ENCODE data around the gene RIMS4. TPM values are rescaled to one million over a fixed set of nuclear protein-coding genes. Genes with fewer than 3 reads are reported as not detected.

RIMS4 gene
- total and polyA plus RNA-seq, 2 of the 13 experiments (the other 11 are each of a cell fraction or from before 2014, with no cell fraction given), result 0.01 to 0.07 TPM

DNA sequence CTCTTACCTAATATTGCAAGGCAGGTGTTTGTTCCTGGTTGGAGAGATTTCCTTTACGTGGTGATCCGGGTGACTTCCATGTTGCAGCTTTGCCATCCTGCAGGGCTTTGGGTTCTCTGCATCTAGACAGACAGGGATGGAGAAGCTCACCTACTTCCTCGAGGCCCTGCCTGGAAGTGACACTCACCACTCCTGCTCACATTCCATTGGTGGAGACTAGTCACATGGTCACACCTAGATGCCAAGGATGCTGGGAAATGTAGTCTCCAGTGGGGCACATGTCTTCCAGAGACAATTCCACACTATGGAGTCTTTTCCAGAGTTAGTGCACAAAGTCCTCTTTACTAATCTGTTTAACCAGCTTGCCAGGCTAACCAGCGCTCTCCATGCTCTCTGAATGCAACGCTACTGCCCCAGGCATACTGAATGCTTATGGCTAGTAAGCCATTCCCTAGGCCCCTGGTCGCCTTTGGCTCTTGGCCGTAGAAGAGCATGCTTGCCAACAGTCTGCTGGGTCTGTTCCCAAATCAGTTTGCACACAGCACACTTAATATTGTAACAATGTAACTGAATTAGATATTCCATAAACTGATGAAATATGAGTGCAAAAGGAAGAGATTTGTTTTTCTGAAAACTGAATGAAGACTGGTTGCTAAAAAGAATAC is 71.4 kb downstream of the RIMS4 start (continued):
- no peak for TF ChIP-seq ZNF761 (CRISPR knock-in tag; conservative IDR thresholded peaks at IDR 0.05)
- TF ChIP-seq PTBP1 (IDR thresholded peaks at IDR 0.05; ENCODE audit: low read depth, low read length, poor library complexity, severe bottlenecking), result no peak
- peak; percentile 99 for TF ChIP-seq THAP11 (CRISPR knock-in tag; IDR thresholded peaks at IDR 0.05)
- no peak for TF ChIP-seq CBX1 (IDR thresholded peaks at IDR 0.05; ENCODE audit: low read depth)
- TF ChIP-seq ZNF207 (IDR thresholded peaks at IDR 0.05; ENCODE audit: borderline replicate concordance), result no peak
- TF ChIP-seq RFX3 (CRISPR knock-in tag; IDR thresholded peaks at IDR 0.05), result no peak
- TF ChIP-seq TBL1XR1 (IDR thresholded peaks at IDR 0.05; ENCODE audit: borderline replicate concordance, low read length, partially characterized antibody), result peak; percentile 25
- TF ChIP-seq ZBTB8A (CRISPR knock-in tag; IDR thresholded peaks at IDR 0.05; ENCODE audit: borderline replicate concordance, low read depth), result no peak
- no peak for TF ChIP-seq HNRNPH1 (optimal IDR thresholded peaks at IDR 0.05; ENCODE audit: low read depth, low read length)
- TF ChIP-seq MZF1 (CRISPR knock-in tag; IDR thresholded peaks at IDR 0.05; ENCODE audit: borderline replicate concordance), result no peak
- no peak for TF ChIP-seq KDM5A (IDR thresholded peaks at IDR 0.05; ENCODE audit: borderline replicate concordance, low read length)
- TF ChIP-seq ZMYM4 (CRISPR knock-in tag; IDR thresholded peaks at IDR 0.05), result no peak
- TF ChIP-seq ZNF556 (CRISPR knock-in tag; IDR thresholded peaks at IDR 0.05; ENCODE audit: borderline replicate concordance), result no peak
- TF ChIP-seq PPARG (CRISPR knock-in tag; conservative IDR thresholded peaks at IDR 0.05), result no peak
- TF ChIP-seq NFRKB (IDR thresholded peaks at IDR 0.05), result no peak
- no peak for TF ChIP-seq TFDP2 (CRISPR knock-in tag; IDR thresholded peaks at IDR 0.05)
- TF ChIP-seq CREM (IDR thresholded peaks at IDR 0.05), result peak; percentile 57; the same call in 1 of the 2 replicates
- TF ChIP-seq CREM (CRISPR knock-in tag; IDR thresholded peaks at IDR 0.05), result no peak
- TF ChIP-seq NR1H2 (CRISPR knock-in tag; IDR thresholded peaks at IDR 0.05; ENCODE audit: borderline replicate concordance, low read depth), result no peak
- TF ChIP-seq ZNF343 (CRISPR knock-in tag; IDR thresholded peaks at IDR 0.05), result no peak
- no peak for TF ChIP-seq NFE2L2 (IDR thresholded peaks at IDR 0.05; ENCODE audit: low read length)
- TF ChIP-seq, protein P1, sequence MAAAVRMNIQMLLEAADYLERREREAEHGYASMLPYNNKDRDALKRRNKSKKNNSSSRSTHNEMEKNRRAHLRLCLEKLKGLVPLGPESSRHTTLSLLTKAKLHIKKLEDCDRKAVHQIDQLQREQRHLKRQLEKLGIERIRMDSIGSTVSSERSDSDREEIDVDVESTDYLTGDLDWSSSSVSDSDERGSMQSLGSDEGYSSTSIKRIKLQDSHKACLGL (CRISPR knock-in tag; IDR thresholded peaks at IDR 0.05), result no peak
- no peak for TF ChIP-seq YEATS2 (CRISPR knock-in tag; IDR thresholded peaks at IDR 0.05; ENCODE audit: borderline replicate concordance)
- TF ChIP-seq, protein P2, sequence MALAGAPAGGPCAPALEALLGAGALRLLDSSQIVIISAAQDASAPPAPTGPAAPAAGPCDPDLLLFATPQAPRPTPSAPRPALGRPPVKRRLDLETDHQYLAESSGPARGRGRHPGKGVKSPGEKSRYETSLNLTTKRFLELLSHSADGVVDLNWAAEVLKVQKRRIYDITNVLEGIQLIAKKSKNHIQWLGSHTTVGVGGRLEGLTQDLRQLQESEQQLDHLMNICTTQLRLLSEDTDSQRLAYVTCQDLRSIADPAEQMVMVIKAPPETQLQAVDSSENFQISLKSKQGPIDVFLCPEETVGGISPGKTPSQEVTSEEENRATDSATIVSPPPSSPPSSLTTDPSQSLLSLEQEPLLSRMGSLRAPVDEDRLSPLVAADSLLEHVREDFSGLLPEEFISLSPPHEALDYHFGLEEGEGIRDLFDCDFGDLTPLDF (CRISPR knock-in tag; IDR thresholded peaks at IDR 0.05), result no peak
- peak; percentile 89 for TF ChIP-seq USF2 (IDR thresholded peaks at IDR 0.05; ENCODE audit: low read depth, low read length)
- TF ChIP-seq USF2 (CRISPR knock-in tag; IDR thresholded peaks at IDR 0.05; ENCODE audit: borderline replicate concordance), result peak; percentile 92; the same call in 1 of the 2 replicates
- no peak for TF ChIP-seq FOSL2 (CRISPR knock-in tag; IDR thresholded peaks at IDR 0.05)
- no peak for TF ChIP-seq POGZ (CRISPR knock-in tag; IDR thresholded peaks at IDR 0.05)
- TF ChIP-seq ZNF33B (CRISPR knock-in tag; IDR thresholded peaks at IDR 0.05), result no peak
